ENCODE data around the gene FGFR1OP2.

Gene FGFR1OP2

DNA sequence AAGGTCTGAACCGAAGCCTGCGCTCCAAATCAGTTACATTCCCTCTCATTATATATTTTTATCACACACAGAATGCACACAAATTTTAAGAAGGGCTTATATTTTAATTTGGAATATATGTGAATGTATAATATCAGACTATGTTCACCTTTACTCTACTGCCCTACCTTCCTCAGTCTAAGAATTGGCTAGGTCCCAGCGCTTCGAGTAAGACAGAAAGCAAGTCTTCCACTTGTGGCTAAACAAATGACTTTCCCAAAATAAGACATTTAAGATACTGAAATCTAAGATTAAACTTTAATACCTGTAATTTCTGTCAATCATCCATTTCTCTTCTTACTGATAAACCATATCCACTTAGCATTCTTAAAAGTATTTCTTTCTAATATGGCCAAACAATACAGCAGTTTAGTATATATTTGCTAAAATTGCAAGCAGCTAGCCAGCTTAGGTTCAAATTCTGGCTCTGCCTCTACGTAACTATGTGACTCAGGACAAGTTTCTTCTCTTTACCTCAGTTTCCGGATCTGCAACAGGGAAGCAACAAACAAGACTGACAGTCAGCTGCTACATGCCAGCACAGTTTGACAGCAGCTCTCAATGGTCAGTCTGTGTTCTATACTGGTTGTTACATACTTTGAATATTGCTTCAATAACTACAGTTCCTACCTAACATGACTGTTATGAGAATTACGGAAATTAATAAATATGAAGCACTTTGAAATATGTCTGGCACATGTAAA is 2.5 kb upstream of the FGFR1OP2 start:
- peak overlapping the region; percentile 94 for H3K4me3 ChIP-seq (replicated peaks; ENCODE audit: low read depth, low read length)
- DNase-seq (ENCODE audit: low read depth), result no peak
- TF ChIP-seq, protein P1, sequence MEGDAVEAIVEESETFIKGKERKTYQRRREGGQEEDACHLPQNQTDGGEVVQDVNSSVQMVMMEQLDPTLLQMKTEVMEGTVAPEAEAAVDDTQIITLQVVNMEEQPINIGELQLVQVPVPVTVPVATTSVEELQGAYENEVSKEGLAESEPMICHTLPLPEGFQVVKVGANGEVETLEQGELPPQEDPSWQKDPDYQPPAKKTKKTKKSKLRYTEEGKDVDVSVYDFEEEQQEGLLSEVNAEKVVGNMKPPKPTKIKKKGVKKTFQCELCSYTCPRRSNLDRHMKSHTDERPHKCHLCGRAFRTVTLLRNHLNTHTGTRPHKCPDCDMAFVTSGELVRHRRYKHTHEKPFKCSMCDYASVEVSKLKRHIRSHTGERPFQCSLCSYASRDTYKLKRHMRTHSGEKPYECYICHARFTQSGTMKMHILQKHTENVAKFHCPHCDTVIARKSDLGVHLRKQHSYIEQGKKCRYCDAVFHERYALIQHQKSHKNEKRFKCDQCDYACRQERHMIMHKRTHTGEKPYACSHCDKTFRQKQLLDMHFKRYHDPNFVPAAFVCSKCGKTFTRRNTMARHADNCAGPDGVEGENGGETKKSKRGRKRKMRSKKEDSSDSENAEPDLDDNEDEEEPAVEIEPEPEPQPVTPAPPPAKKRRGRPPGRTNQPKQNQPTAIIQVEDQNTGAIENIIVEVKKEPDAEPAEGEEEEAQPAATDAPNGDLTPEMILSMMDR (IDR thresholded peaks at IDR 0.05; ENCODE audit: low read length, missing control alignments), result no peak

DNA sequence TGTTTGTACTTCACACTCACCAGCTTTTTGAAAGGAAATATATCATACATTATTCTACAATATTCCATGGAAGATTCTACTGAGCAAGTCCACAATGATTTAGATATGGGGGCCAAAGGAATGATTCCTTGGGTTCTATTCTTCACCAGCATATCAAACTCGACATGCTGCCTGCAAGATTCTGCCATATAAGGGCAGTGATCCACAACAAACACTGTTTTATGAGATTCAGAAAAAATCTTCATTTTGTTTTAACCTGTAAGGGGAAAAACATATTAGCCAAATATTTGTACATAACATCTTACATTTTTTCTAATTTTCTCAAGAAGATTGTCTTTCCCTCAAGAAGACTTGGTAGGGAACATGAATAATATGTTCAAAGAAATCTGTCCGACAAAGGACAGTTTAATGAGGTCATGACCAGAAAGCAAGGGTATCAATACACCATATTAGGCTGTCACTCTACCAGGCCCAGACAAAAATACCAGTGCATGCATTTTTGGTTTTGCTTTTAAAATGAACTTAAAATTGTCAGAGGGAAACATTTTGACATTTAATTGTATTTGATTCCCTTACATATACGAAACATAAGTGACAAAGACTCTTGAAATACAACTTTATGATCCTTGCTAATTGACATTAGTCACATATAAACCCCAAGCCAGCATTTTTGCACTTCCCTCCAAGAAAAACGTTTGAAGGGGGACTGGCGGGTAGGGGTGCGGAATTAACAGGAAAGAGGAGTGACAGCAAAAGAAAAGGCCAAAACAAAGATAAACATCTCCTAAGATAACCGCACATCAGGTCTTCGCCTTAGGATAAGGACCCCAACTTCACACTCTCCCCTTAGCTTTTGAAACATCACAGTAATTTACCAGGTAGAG is 1.5 kb upstream of the FGFR1OP2 start:
- TF ChIP-seq, protein P1 (IDR thresholded peaks at IDR 0.05; ENCODE audit: low read length, missing control alignments), result no peak
- DNase-seq (ENCODE audit: low read depth), result no peak

DNA sequence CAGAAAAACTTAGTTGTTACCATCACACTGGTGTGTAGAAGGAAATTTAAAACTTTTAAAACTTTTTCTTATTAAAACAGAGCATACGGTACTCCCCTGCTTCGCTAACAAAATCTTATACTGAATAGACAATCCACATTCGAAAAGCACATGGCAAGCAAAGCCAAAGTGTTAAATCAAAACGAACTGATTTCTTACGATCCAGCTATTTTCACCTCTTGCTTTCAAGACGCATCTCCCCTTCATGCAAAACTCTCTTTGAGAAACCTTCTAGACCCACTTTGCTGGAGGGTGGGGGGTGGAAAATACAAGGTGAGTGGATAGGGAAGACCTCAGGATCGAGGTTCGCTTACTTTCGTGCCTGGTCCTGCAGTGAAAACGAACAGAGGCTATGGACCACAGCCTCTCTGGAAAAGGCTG is 817 bp upstream of the FGFR1OP2 start:
- TF ChIP-seq, protein P1 (IDR thresholded peaks at IDR 0.05; ENCODE audit: low read length, missing control alignments), result no peak
- peak overlapping the region; percentile 94 for H3K4me3 ChIP-seq (replicated peaks; ENCODE audit: low read depth, low read length)
- DNase-seq (ENCODE audit: low read depth), result no peak

More for the DNA sequence above, 1.5 kb upstream of the FGFR1OP2 start:
- H3K4me3 ChIP-seq (replicated peaks; ENCODE audit: low read depth, low read length), result peak overlapping the region; percentile 94

DNA sequence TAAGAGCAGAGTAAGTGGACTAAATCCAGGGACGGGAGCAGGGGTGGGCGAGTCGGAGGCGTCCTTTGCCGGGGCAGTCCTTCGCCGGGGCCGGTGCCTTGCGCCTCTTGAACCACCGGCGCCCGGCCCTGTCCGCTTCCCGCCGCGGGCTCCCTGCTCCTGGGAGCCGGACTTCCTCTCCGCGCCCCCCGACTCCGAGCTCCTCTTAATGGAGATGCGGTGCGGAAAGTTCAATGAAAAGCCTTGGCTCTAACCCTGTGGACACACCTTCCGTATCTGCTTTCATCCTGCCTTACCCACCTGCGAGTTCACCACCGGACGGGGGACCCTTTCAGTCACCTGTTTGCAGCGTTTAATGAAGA is 412 bp downstream of the FGFR1OP2 start:
- H3K4me3 ChIP-seq (replicated peaks; ENCODE audit: low read depth, low read length), result peak overlapping the region; percentile 94
- TF ChIP-seq, protein P1 (IDR thresholded peaks at IDR 0.05; ENCODE audit: low read length, missing control alignments), result no peak
- no peak for DNase-seq (ENCODE audit: low read depth)

DNA sequence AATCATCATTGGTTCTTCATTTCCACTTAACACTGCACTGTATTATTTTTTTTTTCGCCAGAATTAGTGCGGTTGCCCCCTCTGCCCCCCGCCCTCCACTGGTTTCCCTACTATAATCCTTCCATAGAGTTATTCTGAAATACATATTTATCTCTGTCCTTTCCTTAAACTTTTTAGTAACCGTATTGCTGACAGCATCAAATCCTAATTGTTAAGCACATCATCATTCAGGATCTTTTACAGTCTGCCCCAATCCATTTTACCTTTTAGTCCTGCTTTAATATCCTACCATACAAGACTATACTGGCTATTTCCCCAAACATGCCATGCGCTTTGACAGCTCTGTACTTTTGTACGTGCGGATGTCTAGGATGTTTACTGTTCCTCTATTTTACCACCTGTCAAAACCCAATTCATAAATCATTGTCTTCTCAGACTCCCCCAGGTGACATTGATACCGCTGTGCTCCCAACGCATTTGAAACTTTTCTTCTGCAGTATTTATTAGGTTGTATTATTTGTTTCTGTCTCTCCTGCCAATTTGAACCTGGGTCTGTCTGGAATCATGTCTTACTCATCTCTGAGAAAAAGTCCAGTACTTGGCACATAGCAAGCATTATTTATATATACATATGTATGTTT is 1.0 kb downstream of the FGFR1OP2 start:
- no peak for DNase-seq (ENCODE audit: low read depth)
- H3K4me3 ChIP-seq (replicated peaks; ENCODE audit: low read depth, low read length), result peak overlapping the region; percentile 94
- TF ChIP-seq, protein P1 (IDR thresholded peaks at IDR 0.05; ENCODE audit: low read length, missing control alignments), result no peak

DNA sequence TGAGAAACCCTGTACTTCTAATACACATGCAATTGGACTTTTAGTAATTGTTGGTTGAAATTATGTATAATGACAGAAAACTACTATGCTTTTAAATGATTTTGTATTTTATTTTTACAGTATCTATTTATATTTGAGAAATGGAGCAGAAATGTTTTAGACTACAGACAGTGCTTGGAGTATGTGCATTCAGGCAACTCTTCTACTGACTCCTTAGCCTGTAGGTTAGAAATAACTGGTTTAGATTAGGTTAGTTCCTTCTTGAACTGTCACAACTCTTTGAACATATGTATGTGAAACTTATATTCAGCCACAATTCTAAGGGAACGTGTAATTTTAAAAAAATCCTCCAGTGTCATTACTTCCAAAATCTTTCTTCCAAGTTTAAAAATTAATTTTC is 1.7 kb downstream of the FGFR1OP2 start:
- no peak for DNase-seq (ENCODE audit: low read depth)
- TF ChIP-seq, protein P1 (IDR thresholded peaks at IDR 0.05; ENCODE audit: low read length, missing control alignments), result no peak
- H3K4me3 ChIP-seq (replicated peaks; ENCODE audit: low read depth, low read length), result peak overlapping the region; percentile 94

Data from fibroblast of pulmonary artery (primary cell).